ENCODE data around the gene HDC. TPM values are rescaled to one million over a fixed set of nuclear protein-coding genes. Genes with fewer than 3 reads are reported as not detected.

The HDC gene
- total RNA-seq, 4 donors from 2014 or later = 0.66 to 5.9 (median 1.1) TPM

DNA sequence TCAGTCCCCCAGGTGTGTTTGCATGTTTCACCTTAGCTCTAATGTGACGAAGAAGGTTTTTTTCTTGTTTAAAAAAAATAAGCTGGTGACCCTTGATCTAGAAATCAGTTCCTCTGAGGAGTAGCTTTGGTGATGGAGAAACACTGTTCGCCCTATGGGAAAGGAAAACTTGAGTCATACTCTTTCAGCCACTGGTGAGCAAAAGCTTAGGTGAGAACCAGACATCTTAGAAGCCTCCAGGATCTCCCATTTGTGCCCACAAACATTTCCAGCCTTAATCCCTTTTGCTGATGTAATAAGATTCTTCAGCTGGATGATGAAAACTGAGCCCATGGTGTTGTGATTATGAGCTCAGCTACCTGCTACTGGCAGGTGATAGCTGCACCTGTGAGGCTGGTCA is 45.7 kb downstream of the HDC start:
- DNase-seq (ENCODE audit: low spot score in 2 of 2) = no peak

DNA sequence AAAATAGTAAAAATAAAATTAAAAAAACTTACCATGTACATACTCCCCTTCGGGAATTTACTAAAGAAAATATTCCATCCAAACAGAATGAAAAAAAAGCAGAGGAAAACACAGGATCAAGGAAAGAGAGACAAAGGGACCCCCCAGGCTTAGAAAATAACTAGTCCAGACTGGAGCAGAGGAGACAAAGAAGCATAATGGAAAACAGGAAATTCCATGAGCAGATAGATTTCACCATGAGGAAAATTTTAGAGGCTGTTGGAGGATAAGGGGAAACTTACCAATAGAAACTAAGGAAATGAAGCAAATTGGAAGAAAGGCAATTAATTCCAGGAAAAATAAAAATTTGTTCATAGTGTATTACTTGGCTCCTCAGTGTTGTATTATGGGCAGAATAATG is 46.8 kb downstream of the HDC start:
- Histone ChIP-seq H3K27ac (no peak overlapping the region), H3K4me1 (no peaks in the 10 kb centered on the region), H3K36me3 (no peaks in the 10 kb centered on the region), H3K4me3 (no peak overlapping the region), H3K9me3 (peaks cover 0 to 4% (median 0%) of the 10 kb centered on the region in 4 donors), H3K27me3 (no peaks in the 10 kb centered on the region)
- 74 to 80% methylated on average over 1 of the region's 1 CpG for WGBS, 2 donors
- no peak for DNase-seq (ENCODE audit: low spot score in 2 of 2)
- TF ChIP-seq POLR2A (IDR thresholded peaks at IDR 0.05) (no peak), EP300 (IDR thresholded peaks at IDR 0.05) (no peak)
- TF ChIP-seq, protein P1, sequence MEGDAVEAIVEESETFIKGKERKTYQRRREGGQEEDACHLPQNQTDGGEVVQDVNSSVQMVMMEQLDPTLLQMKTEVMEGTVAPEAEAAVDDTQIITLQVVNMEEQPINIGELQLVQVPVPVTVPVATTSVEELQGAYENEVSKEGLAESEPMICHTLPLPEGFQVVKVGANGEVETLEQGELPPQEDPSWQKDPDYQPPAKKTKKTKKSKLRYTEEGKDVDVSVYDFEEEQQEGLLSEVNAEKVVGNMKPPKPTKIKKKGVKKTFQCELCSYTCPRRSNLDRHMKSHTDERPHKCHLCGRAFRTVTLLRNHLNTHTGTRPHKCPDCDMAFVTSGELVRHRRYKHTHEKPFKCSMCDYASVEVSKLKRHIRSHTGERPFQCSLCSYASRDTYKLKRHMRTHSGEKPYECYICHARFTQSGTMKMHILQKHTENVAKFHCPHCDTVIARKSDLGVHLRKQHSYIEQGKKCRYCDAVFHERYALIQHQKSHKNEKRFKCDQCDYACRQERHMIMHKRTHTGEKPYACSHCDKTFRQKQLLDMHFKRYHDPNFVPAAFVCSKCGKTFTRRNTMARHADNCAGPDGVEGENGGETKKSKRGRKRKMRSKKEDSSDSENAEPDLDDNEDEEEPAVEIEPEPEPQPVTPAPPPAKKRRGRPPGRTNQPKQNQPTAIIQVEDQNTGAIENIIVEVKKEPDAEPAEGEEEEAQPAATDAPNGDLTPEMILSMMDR (IDR thresholded peaks at IDR 0.05) = no peak

More for the DNA sequence above, 45.7 kb downstream of the HDC start:
- H3K4me3 ChIP-seq = no peak overlapping the region
- no peaks in the 10 kb centered on the region for H3K4me1 ChIP-seq
- peaks cover 0 to 4% (median 0%) of the 10 kb centered on the region in 4 donors for H3K9me3 ChIP-seq
- H3K27me3 ChIP-seq = no peaks in the 10 kb centered on the region
- H3K36me3 ChIP-seq = no peaks in the 10 kb centered on the region
- WGBS, 2 donors = 80 to 89% methylated on average over 2 of the region's 2 CpGs
- TF ChIP-seq EP300 (IDR thresholded peaks at IDR 0.05) = no peak
- TF ChIP-seq, protein P1 (IDR thresholded peaks at IDR 0.05) = no peak
- TF ChIP-seq POLR2A (IDR thresholded peaks at IDR 0.05) = no peak
- H3K27ac ChIP-seq = no peak overlapping the region

DNA sequence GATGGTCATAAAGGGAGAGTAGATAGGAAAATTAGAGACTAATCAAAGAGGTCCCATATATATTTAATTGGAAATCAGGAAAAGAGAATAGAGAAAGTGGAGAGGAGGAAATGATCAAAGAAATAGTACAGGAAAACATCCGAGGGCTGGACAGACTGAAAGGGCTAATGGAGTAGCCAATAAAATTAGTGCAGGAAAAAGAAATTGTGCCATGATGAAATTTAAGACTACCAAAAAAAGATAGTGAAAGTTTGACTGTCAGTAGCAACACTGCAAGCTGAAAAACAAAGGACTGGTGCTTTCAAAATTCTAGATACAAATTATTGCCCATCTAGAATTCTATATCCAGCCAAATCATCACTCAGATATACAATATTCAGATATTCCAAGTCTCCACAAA is 47.2 kb downstream of the HDC start:
- Histone ChIP-seq H3K4me3 (no peak overlapping the region), H3K36me3 (no peaks in the 10 kb centered on the region), H3K4me1 (no peaks in the 10 kb centered on the region), H3K27me3 (no peaks in the 10 kb centered on the region), H3K9me3 (peaks cover 0 to 4% (median 0%) of the 10 kb centered on the region in 4 donors), H3K27ac (no peak overlapping the region)
- TF ChIP-seq, protein P1 (IDR thresholded peaks at IDR 0.05) = no peak
- TF ChIP-seq EP300 (IDR thresholded peaks at IDR 0.05) (no peak), POLR2A (IDR thresholded peaks at IDR 0.05) (no peak)
- no peak for DNase-seq (ENCODE audit: low spot score in 2 of 2)
- WGBS, 2 donors = 54 to 59% methylated on average over 1 of the region's 1 CpG

DNA sequence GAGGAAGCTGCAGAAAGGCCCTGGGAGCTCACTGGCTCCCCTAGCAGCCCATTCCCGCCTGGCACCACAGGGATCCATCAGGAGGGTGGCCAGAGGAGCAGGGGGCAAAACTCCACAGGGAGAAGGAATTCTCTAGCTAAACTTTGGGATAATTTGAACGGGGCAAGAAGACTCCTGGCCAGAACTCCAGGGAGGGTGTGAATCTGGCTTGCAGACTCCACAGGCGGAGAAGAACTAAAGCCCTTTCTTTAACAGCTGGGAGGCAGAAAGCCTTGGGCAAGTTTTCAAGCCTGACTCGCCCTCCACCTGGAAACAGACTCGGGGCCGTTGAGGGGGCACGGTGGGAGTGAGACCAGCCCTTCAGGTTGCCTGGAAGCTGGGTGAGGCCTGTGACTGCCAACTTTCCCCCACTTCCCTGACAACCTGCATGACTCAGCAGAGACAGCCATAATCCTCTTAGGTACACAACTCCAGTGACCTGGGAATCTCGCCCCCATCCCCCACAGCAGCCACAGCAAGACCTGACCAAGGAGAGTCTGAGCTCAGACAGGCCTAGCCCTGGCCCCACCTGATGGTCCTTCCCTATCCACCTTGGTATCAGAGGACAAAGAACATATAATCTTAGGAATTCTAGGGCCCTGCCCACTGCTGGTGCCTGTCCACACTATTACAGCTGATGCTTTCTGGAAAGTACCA is 54.9 kb downstream of the HDC start:
- Histone ChIP-seq H3K4me1 (no peaks in the 10 kb centered on the region), H3K4me3 (no peak overlapping the region), H3K9me3 (peaks cover 0 to 18% (median 0%) of the 10 kb centered on the region in 4 donors), H3K36me3 (no peaks in the 10 kb centered on the region), H3K27ac (no peak overlapping the region), H3K27me3 (no peaks in the 10 kb centered on the region)
- WGBS, 2 donors = 74 to 78% methylated on average over 7 to 8 of the region's 8 CpGs
- no peak for DNase-seq (ENCODE audit: low spot score in 2 of 2)
- TF ChIP-seq POLR2A (IDR thresholded peaks at IDR 0.05) (no peak), EP300 (IDR thresholded peaks at IDR 0.05) (no peak)
- TF ChIP-seq, protein P1 (IDR thresholded peaks at IDR 0.05) = no peak

DNA sequence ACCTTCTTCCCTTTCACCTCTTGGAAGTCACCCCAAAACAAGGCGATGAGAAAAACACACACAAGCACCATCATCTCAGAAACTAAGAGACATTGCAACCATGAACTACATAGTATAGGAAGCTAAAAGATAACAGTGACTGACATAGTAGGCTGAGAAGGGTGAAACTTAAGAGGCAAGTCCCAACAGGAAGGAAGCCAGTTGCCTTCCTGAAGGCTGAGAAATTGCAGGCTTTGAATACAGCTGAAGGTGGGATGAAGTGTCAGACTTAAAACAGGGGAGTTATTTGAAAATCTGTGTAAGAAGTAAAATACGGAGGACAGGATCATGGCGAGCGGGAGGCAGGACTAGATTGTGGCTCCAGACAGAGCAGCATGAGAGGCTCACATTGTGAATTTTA is 55.7 kb downstream of the HDC start:
- Histone ChIP-seq H3K4me1 (no peaks in the 10 kb centered on the region), H3K27ac (no peak overlapping the region), H3K36me3 (no peaks in the 10 kb centered on the region), H3K27me3 (no peaks in the 10 kb centered on the region), H3K4me3 (no peak overlapping the region), H3K9me3 (peaks cover 0 to 18% (median 0%) of the 10 kb centered on the region in 4 donors)
- 92 to 96% methylated on average over 4 of the region's 4 CpGs for WGBS, 2 donors
- TF ChIP-seq, protein P1 (IDR thresholded peaks at IDR 0.05) = no peak
- TF ChIP-seq EP300 (IDR thresholded peaks at IDR 0.05) (no peak), POLR2A (IDR thresholded peaks at IDR 0.05) (no peak)
- no peak for DNase-seq (ENCODE audit: low spot score in 2 of 2)

Measured in tibial nerve (tissue), 4 donors.